ENCODE data around the gene NVL.

NVL gene

GRCh38 chr1:224331326-224331725 lies 1.4 kb upstream of the NVL start:
- Histone ChIP-seq H3K4me3 (replicated peaks; ENCODE audit: low read depth, low read length) (no peak overlapping the region), H3K27me3 (replicated peaks; ENCODE audit: control insufficient read depth, insufficient read depth, low read length) (no peaks in the 10 kb centered on the region), H3K36me3 (ENCODE audit: control insufficient read depth, insufficient read depth, low read length) (no peaks in the 10 kb centered on the region)
- TF ChIP-seq CTCF (IDR thresholded peaks at IDR 0.05; ENCODE audit: insufficient read depth, low read length, poor library complexity, severe bottlenecking), result no peak
- no peak for DNase-seq (ENCODE audit: extremely low read depth, insufficient read length)

- Histone ChIP-seq H3K36me3 (ENCODE audit: control insufficient read depth, insufficient read depth, low read length) (no peaks in the 10 kb centered on the region), H3K4me3 (replicated peaks; ENCODE audit: low read depth, low read length) (peak overlapping the region; percentile 97), H3K27me3 (replicated peaks; ENCODE audit: control insufficient read depth, insufficient read depth, low read length) (no peaks in the 10 kb centered on the region)
- TF ChIP-seq CTCF (IDR thresholded peaks at IDR 0.05; ENCODE audit: insufficient read depth, low read length, poor library complexity, severe bottlenecking), result no peak
- DNase-seq (ENCODE audit: extremely low read depth, insufficient read length), result no peak
Measured at GRCh38 chr1:224329484-224329841, 509 bp downstream of the NVL start.

- Histone ChIP-seq H3K4me3 (replicated peaks; ENCODE audit: low read depth, low read length) (peak overlapping the region; percentile 97), H3K36me3 (ENCODE audit: control insufficient read depth, insufficient read depth, low read length) (no peaks in the 10 kb centered on the region; the same call in none of the 2 replicates), H3K27me3 (replicated peaks; ENCODE audit: control insufficient read depth, insufficient read depth, low read length) (no peaks in the 10 kb centered on the region)
- no peak for TF ChIP-seq CTCF (IDR thresholded peaks at IDR 0.05; ENCODE audit: insufficient read depth, low read length, poor library complexity, severe bottlenecking)
- no peak for DNase-seq (ENCODE audit: extremely low read depth, insufficient read length)
Measured at GRCh38 chr1:224328644-224329043, 1.3 kb downstream of the NVL start.

GRCh38 chr1:224325959-224326358 lies 4.0 kb downstream of the NVL start:
- no peak for DNase-seq (ENCODE audit: extremely low read depth, insufficient read length)
- no peak overlapping the region for H3K4me3 ChIP-seq (replicated peaks; ENCODE audit: low read depth, low read length)
- no peak for TF ChIP-seq CTCF (IDR thresholded peaks at IDR 0.05; ENCODE audit: insufficient read depth, low read length, poor library complexity, severe bottlenecking)
- no peaks in the 10 kb centered on the region for H3K27me3 ChIP-seq (replicated peaks; ENCODE audit: control insufficient read depth, insufficient read depth, low read length)
- H3K36me3 ChIP-seq (ENCODE audit: control insufficient read depth, insufficient read depth, low read length), result no peaks in the 10 kb centered on the region; the same call in none of the 2 replicates

GRCh38 chr1:224321706-224322105 lies 8.3 kb downstream of the NVL start:
- no peak for TF ChIP-seq CTCF (IDR thresholded peaks at IDR 0.05; ENCODE audit: insufficient read depth, low read length, poor library complexity, severe bottlenecking)
- Histone ChIP-seq H3K4me3 (replicated peaks; ENCODE audit: low read depth, low read length) (no peak overlapping the region), H3K36me3 (ENCODE audit: control insufficient read depth, insufficient read depth, low read length) (no peaks in the 10 kb centered on the region; the same call in none of the 2 replicates), H3K27me3 (replicated peaks; ENCODE audit: control insufficient read depth, insufficient read depth, low read length) (no peaks in the 10 kb centered on the region)
- no peak for DNase-seq (ENCODE audit: extremely low read depth, insufficient read length)

GRCh38 chr1:224317383-224318045 lies 12.5 kb downstream of the NVL start:
- no peaks in the 10 kb centered on the region; the same call in none of the 2 replicates for H3K36me3 ChIP-seq (ENCODE audit: control insufficient read depth, insufficient read depth, low read length)
- no peaks in the 10 kb centered on the region for H3K27me3 ChIP-seq (replicated peaks; ENCODE audit: control insufficient read depth, insufficient read depth, low read length)
- TF ChIP-seq CTCF (IDR thresholded peaks at IDR 0.05; ENCODE audit: insufficient read depth, low read length, poor library complexity, severe bottlenecking), result no peak
- no peak overlapping the region for H3K4me3 ChIP-seq (replicated peaks; ENCODE audit: low read depth, low read length)
- DNase-seq (ENCODE audit: extremely low read depth, insufficient read length), result no peak

All from GM06990 (cell line).